ENCODE data around the gene FAM3A. TPM values are rescaled to one million over a fixed set of nuclear protein-coding genes. Genes with fewer than 3 reads are reported as not detected.
"Not testable (repeated sequence)": the region's sequence is repeated elsewhere in the genome, so short reads cannot be mapped to it uniquely, and the experiment has no call there.

The FAM3A gene
- total and polyA plus RNA-seq, 7 experiments from 2014 or later, result 22.2 to 63.7 (median 43.0) TPM

- Histone ChIP-seq H3K4me3 (ENCODE audit: low read length) (no peak overlapping the region), H3K36me3 (ENCODE audit: control insufficient read depth in 2 of 3, insufficient read depth in 3 of 3, low read length in 3 of 3) (peaks cover 0 to 45% (median 0%) of the 10 kb centered on the region in 3 experiments), H3K4me1 (ENCODE audit: control insufficient read depth in 2 of 2, insufficient read depth in 2 of 2, low read length in 2 of 2) (peaks cover 5 to 6% of the 10 kb centered on the region in 2 donors), H3K27ac (ENCODE audit: low read depth, low read length) (no peak overlapping the region), H3K9me3 (ENCODE audit: control insufficient read depth in 2 of 3, low read length in 3 of 3) (no peaks in the 10 kb centered on the region), H3K27me3 (ENCODE audit: control insufficient read depth in 2 of 2, insufficient read depth in 2 of 2, low read length in 2 of 2) (no peaks in the 10 kb centered on the region)
- POLR2A ChIA-PET, result interaction anchor here (1.0 to 1.1 kb wide), 2 partner anchors 8 to 18 kb away, joined by 3 read pairs; partner anchors contain the start of gene FAM3A
- no peaks in the 10 kb centered on the region for H3K27me3 Mint-ChIP-seq
- no peak for ATAC-seq
- H3K27ac Mint-ChIP-seq, result no peak overlapping the region
- intact Hi-C loops (cut with micrococcal nuclease), result no loop called here
- DNase-seq, result no peak
- peaks cover 0 to 3% (median 0%) of the 10 kb centered on the region in 11 donors for H3K9me3 Mint-ChIP-seq
- peaks cover 6 to 20% (median 16%) of the 10 kb centered on the region in 7 donors for H3K4me1 Mint-ChIP-seq
- H3K4me3 Mint-ChIP-seq, result no peak overlapping the region
- H3K36me3 Mint-ChIP-seq, result peaks cover 10 to 24% (median 11%) of the 10 kb centered on the region in 5 donors
- CTCF ChIA-PET, result no interaction called here
Measured at GRCh38 chrX:154507673-154508383, 8.2 kb downstream of the FAM3A start.

- Mint-ChIP-seq H3K9me3 (peaks cover 0 to 3% (median 0%) of the 10 kb centered on the region in 11 donors), H3K27ac (no peak overlapping the region), H3K4me3 (no peak overlapping the region), H3K4me1 (peaks cover 5 to 13% (median 11%) of the 10 kb centered on the region in 7 donors), H3K36me3 (peaks cover 10 to 21% (median 11%) of the 10 kb centered on the region in 5 donors), H3K27me3 (no peaks in the 10 kb centered on the region)
- peaks cover 0 to 5% of the 10 kb centered on the region in 2 donors for H3K4me1 ChIP-seq (ENCODE audit: control insufficient read depth in 2 of 2, insufficient read depth in 2 of 2, low read length in 2 of 2)
- intact Hi-C loops (cut with micrococcal nuclease), result no loop called here
- peaks cover 0 to 45% (median 0%) of the 10 kb centered on the region in 3 experiments for H3K36me3 ChIP-seq (ENCODE audit: control insufficient read depth in 2 of 3, insufficient read depth in 3 of 3, low read length in 3 of 3)
- CTCF ChIA-PET, result no interaction called here
- no peaks in the 10 kb centered on the region for H3K27me3 ChIP-seq (ENCODE audit: control insufficient read depth in 2 of 2, insufficient read depth in 2 of 2, low read length in 2 of 2)
- H3K4me3 ChIP-seq (ENCODE audit: low read length), result no peak overlapping the region
- H3K27ac ChIP-seq (ENCODE audit: low read depth, low read length), result no peak overlapping the region
- POLR2A ChIA-PET, result interaction anchor here (1.0 to 1.1 kb wide), 2 partner anchors 10 to 17 kb away, joined by 3 read pairs; partner anchors contain the start of gene FAM3A
- no peak for ATAC-seq
- no peaks in the 10 kb centered on the region for H3K9me3 ChIP-seq (ENCODE audit: control insufficient read depth in 2 of 3, low read length in 3 of 3)
- DNase-seq, result no peak
Measured at GRCh38 chrX:154506483-154507332, 9.3 kb downstream of the FAM3A start.

GRCh38 chrX:154505734-154506133, 10.3 kb downstream of the FAM3A start:
- H3K36me3 ChIP-seq (ENCODE audit: control insufficient read depth in 2 of 3, insufficient read depth in 3 of 3, low read length in 3 of 3), result peaks cover 0 to 45% (median 0%) of the 10 kb centered on the region in 3 experiments
- Mint-ChIP-seq H3K4me1 (peaks cover under 1 to 5% (median 2%) of the 10 kb centered on the region in 7 donors), H3K36me3 (peaks cover 10 to 17% (median 11%) of the 10 kb centered on the region in 5 donors), H3K4me3 (no peak overlapping the region), H3K9me3 (peaks cover 0 to 4% (median 0%) of the 10 kb centered on the region in 11 donors), H3K27ac (no peak overlapping the region), H3K27me3 (no peaks in the 10 kb centered on the region)
- POLR2A ChIA-PET, result no interaction called here
- no peaks in the 10 kb centered on the region for H3K4me1 ChIP-seq (ENCODE audit: control insufficient read depth in 2 of 2, insufficient read depth in 2 of 2, low read length in 2 of 2)
- intact Hi-C loops (cut with micrococcal nuclease), result no loop called here
- DNase-seq (no peak), ATAC-seq (no peak)
- no peak overlapping the region for H3K27ac ChIP-seq (ENCODE audit: low read depth, low read length)
- H3K9me3 ChIP-seq (ENCODE audit: control insufficient read depth in 2 of 3, low read length in 3 of 3), result no peaks in the 10 kb centered on the region
- no peaks in the 10 kb centered on the region for H3K27me3 ChIP-seq (ENCODE audit: control insufficient read depth in 2 of 2, insufficient read depth in 2 of 2, low read length in 2 of 2)
- CTCF ChIA-PET, result no interaction called here
- H3K4me3 ChIP-seq (ENCODE audit: low read length), result no peak overlapping the region

GRCh38 chrX:154502989-154503388, 13.0 kb downstream of the FAM3A start:
- Mint-ChIP-seq H3K4me3 (no peak overlapping the region), H3K36me3 (peaks cover 0 to 1% (median 0%) of the 10 kb centered on the region in 5 donors), H3K9me3 (peaks cover 0 to 4% (median 0%) of the 10 kb centered on the region in 11 donors), H3K4me1 (no peaks in the 10 kb centered on the region), H3K27me3 (no peaks in the 10 kb centered on the region), H3K27ac (no peak overlapping the region)
- Histone ChIP-seq H3K9me3 (ENCODE audit: control insufficient read depth in 2 of 3, low read length in 3 of 3) (no peaks in the 10 kb centered on the region), H3K27ac (ENCODE audit: low read depth, low read length) (no peak overlapping the region), H3K36me3 (ENCODE audit: control insufficient read depth in 2 of 3, insufficient read depth in 3 of 3, low read length in 3 of 3) (peaks cover 0 to 30% (median 0%) of the 10 kb centered on the region in 3 experiments), H3K4me3 (ENCODE audit: low read length) (no peak overlapping the region), H3K27me3 (ENCODE audit: control insufficient read depth in 2 of 2, insufficient read depth in 2 of 2, low read length in 2 of 2) (no peaks in the 10 kb centered on the region), H3K4me1 (ENCODE audit: control insufficient read depth in 2 of 2, insufficient read depth in 2 of 2, low read length in 2 of 2) (no peaks in the 10 kb centered on the region)
- DNase-seq (no peak), ATAC-seq (peak; percentile 45)
- CTCF ChIA-PET, result no interaction called here
- POLR2A ChIA-PET, result interaction anchor here (0.7 to 0.9 kb wide), 2 partner anchors 12 to 44 kb away, joined by 3 read pairs; partner anchors contain the start of gene SLC10A3
- intact Hi-C loops (cut with micrococcal nuclease), result no loop called here

- Mint-ChIP-seq H3K27ac (no peak overlapping the region), H3K9me3 (peaks cover 0 to 4% (median 0%) of the 10 kb centered on the region in 11 donors), H3K36me3 (peaks cover 0 to 1% (median 0%) of the 10 kb centered on the region in 5 donors), H3K4me3 (no peak overlapping the region), H3K4me1 (no peaks in the 10 kb centered on the region), H3K27me3 (no peaks in the 10 kb centered on the region)
- ATAC-seq, result no peak
- no peak for DNase-seq
- Histone ChIP-seq H3K27ac (ENCODE audit: low read depth, low read length) (no peak overlapping the region), H3K4me3 (ENCODE audit: low read length) (no peak overlapping the region), H3K27me3 (ENCODE audit: control insufficient read depth in 2 of 2, insufficient read depth in 2 of 2, low read length in 2 of 2) (no peaks in the 10 kb centered on the region), H3K36me3 (ENCODE audit: control insufficient read depth in 2 of 3, insufficient read depth in 3 of 3, low read length in 3 of 3) (peaks cover 0 to 22% (median 0%) of the 10 kb centered on the region in 3 experiments), H3K4me1 (ENCODE audit: control insufficient read depth in 2 of 2, insufficient read depth in 2 of 2, low read length in 2 of 2) (no peaks in the 10 kb centered on the region), H3K9me3 (ENCODE audit: control insufficient read depth in 2 of 3, low read length in 3 of 3) (no peaks in the 10 kb centered on the region)
- CTCF ChIA-PET, result no interaction called here
- intact Hi-C loops (cut with micrococcal nuclease), result no loop called here
- POLR2A ChIA-PET, result interaction anchor here (0.7 to 0.9 kb wide), 2 partner anchors 11 kb away, joined by 3 read pairs; partner anchors contain the start of gene SLC10A3
Measured at GRCh38 chrX:154502098-154502497, 13.9 kb downstream of the FAM3A start.

- CTCF ChIA-PET; H3K9me3 ChIP-seq (ENCODE audit: control insufficient read depth in 2 of 3, low read length in 3 of 3); H3K4me1 ChIP-seq (ENCODE audit: control insufficient read depth in 2 of 2, insufficient read depth in 2 of 2, low read length in 2 of 2); H3K9me3 Mint-ChIP-seq; H3K4me1 Mint-ChIP-seq; H3K4me3 ChIP-seq (ENCODE audit: low read length); H3K4me3 Mint-ChIP-seq; intact Hi-C loops (cut with micrococcal nuclease); H3K27me3 Mint-ChIP-seq; H3K27me3 ChIP-seq (ENCODE audit: control insufficient read depth in 2 of 2, insufficient read depth in 2 of 2, low read length in 2 of 2); H3K27ac Mint-ChIP-seq; H3K36me3 Mint-ChIP-seq; ATAC-seq; DNase-seq; H3K27ac ChIP-seq (ENCODE audit: low read depth, low read length): not testable (repeated sequence)
- POLR2A ChIA-PET, result interaction anchor here (0.7 to 1.2 kb wide), 2 partner anchors 10 to 102 kb away, joined by 3 read pairs; no protein-coding TSS in a partner anchor
- H3K36me3 ChIP-seq (ENCODE audit: control insufficient read depth in 2 of 3, insufficient read depth in 3 of 3, low read length in 3 of 3), result peaks cover 0 to 15% (median 0%) of the 10 kb centered on the region in 3 experiments
Measured at GRCh38 chrX:154501423-154501822, 14.6 kb downstream of the FAM3A start.

Measured in naive thymus-derived CD4-positive, alpha-beta T cell (primary cell).